Neuron (in vitro differentiated cells): Measurements from ENCODE around the gene FXN.
A peak's percentile ranks its signal among the peaks of the same experiment; 100 is the strongest.
"Not testable (repeated sequence)": the region's sequence is repeated elsewhere in the genome, so short reads cannot be mapped to it uniquely, and the experiment has no call there.

ENCODE experiments used
- H2AFZ ChIP-seq: one replicate; pipeline ENCODE4 v1.6.1; 2013; ENCODE audit warnings: low read depth, mild to moderate bottlenecking, inconsistent platforms, low read length, moderate library complexity
- H3K27me3 ChIP-seq: one replicate; pipeline ENCODE4 v1.6.1; 2013; ENCODE audit warnings: low read length; ENCODE audit not compliant: insufficient read depth
- H3K36me3 ChIP-seq: one replicate; pipeline ENCODE4 v1.6.1; 2013; ENCODE audit warnings: low read length; ENCODE audit not compliant: insufficient read depth
- H3K4me1 ChIP-seq: one replicate; pipeline ENCODE4 v1.6.1; 2013; ENCODE audit warnings: low read length; ENCODE audit not compliant: insufficient read depth
- H3K4me3 ChIP-seq: 2 replicates; pipeline ENCODE4 v1.5.1; 2013; ENCODE audit warnings: mild to moderate bottlenecking, low read length, moderate library complexity
- H3K9me3 ChIP-seq: one replicate; pipeline ENCODE4 v1.6.1; 2013; ENCODE audit warnings: low read length

The FXN gene

GRCh38 chr9:69034071-69034470 is 1.5 kb upstream of the FXN start:
- Histone ChIP-seq H3K36me3 (no peaks in the 10 kb centered on the region), H3K9me3 (peaks cover 2% of the 10 kb centered on the region), H2AFZ (no peak overlapping the region), H3K27me3 (no peaks in the 10 kb centered on the region), H3K4me1 (peaks cover 7% of the 10 kb centered on the region), H3K4me3 (no peak overlapping the region)

- H3K9me3 ChIP-seq = no peaks in the 10 kb centered on the region
- peak overlapping the region; percentile 94 for H2AFZ ChIP-seq
- H3K4me3 ChIP-seq = peak overlapping the region; percentile 75
- no peaks in the 10 kb centered on the region for H3K27me3 ChIP-seq
- no peaks in the 10 kb centered on the region for H3K36me3 ChIP-seq
- peaks cover 7% of the 10 kb centered on the region for H3K4me1 ChIP-seq
Measured at GRCh38 chr9:69036309-69036708, 757 bp downstream of the FXN start.

- peak overlapping the region; percentile 75 for H3K4me3 ChIP-seq
- no peaks in the 10 kb centered on the region for H3K9me3 ChIP-seq
- H3K36me3 ChIP-seq = no peaks in the 10 kb centered on the region
- peaks cover 7% of the 10 kb centered on the region for H3K4me1 ChIP-seq
- no peaks in the 10 kb centered on the region for H3K27me3 ChIP-seq
- no peak overlapping the region for H2AFZ ChIP-seq
Measured at GRCh38 chr9:69036799-69037198, 1.2 kb downstream of the FXN start.

GRCh38 chr9:69040646-69041045 is 5.1 kb downstream of the FXN start:
- Histone ChIP-seq H3K9me3 (no peaks in the 10 kb centered on the region), H3K4me1 (peaks cover 20% of the 10 kb centered on the region), H3K36me3 (no peaks in the 10 kb centered on the region), H2AFZ (no peak overlapping the region), H3K27me3 (no peaks in the 10 kb centered on the region), H3K4me3 (no peak overlapping the region)

- Histone ChIP-seq H2AFZ (no peak overlapping the region), H3K36me3 (peaks cover 11% of the 10 kb centered on the region), H3K27me3 (no peaks in the 10 kb centered on the region), H3K4me3 (no peak overlapping the region), H3K4me1 (peaks cover 15% of the 10 kb centered on the region), H3K9me3 (no peaks in the 10 kb centered on the region)
Measured at GRCh38 chr9:69044240-69045219, 9.0 kb downstream of the FXN start.

GRCh38 chr9:69045821-69046220 is 10.3 kb downstream of the FXN start:
- Histone ChIP-seq H3K36me3 (peaks cover 13% of the 10 kb centered on the region), H2AFZ (no peak overlapping the region), H3K27me3 (no peaks in the 10 kb centered on the region), H3K4me3 (no peak overlapping the region), H3K9me3 (no peaks in the 10 kb centered on the region), H3K4me1 (peaks cover 15% of the 10 kb centered on the region)

- H3K4me3 ChIP-seq = no peak overlapping the region
- H2AFZ ChIP-seq = no peak overlapping the region
- H3K9me3 ChIP-seq = no peaks in the 10 kb centered on the region
- no peaks in the 10 kb centered on the region for H3K27me3 ChIP-seq
- H3K4me1 ChIP-seq = peaks cover 15% of the 10 kb centered on the region
- H3K36me3 ChIP-seq = peaks cover 13% of the 10 kb centered on the region
Measured at GRCh38 chr9:69046723-69047122, 11.2 kb downstream of the FXN start.

GRCh38 chr9:69047371-69047770 is 11.8 kb downstream of the FXN start:
- Histone ChIP-seq H3K9me3 (no peaks in the 10 kb centered on the region), H3K4me1 (peaks cover 15% of the 10 kb centered on the region), H3K27me3 (no peaks in the 10 kb centered on the region), H3K4me3 (no peak overlapping the region), H3K36me3 (peaks cover 13% of the 10 kb centered on the region), H2AFZ (no peak overlapping the region)

- Histone ChIP-seq H3K27me3 (no peaks in the 10 kb centered on the region), H3K36me3 (peaks cover 13% of the 10 kb centered on the region), H3K9me3 (no peaks in the 10 kb centered on the region), H3K4me1 (peaks cover 13% of the 10 kb centered on the region), H2AFZ (no peak overlapping the region), H3K4me3 (no peak overlapping the region)
Measured at GRCh38 chr9:69049094-69049493, 13.5 kb downstream of the FXN start.

- not testable (repeated sequence) for H2AFZ ChIP-seq, H3K9me3 ChIP-seq, H3K27me3 ChIP-seq, H3K4me3 ChIP-seq, H3K4me1 ChIP-seq
- H3K36me3 ChIP-seq = peaks cover 16% of the 10 kb centered on the region
Measured at GRCh38 chr9:69050936-69051335, 15.4 kb downstream of the FXN start.

- H3K36me3 ChIP-seq = peaks cover 14% of the 10 kb centered on the region
- H2AFZ ChIP-seq = no peak overlapping the region
- H3K4me3 ChIP-seq = no peak overlapping the region
- no peaks in the 10 kb centered on the region for H3K4me1 ChIP-seq
- H3K27me3 ChIP-seq = no peaks in the 10 kb centered on the region
- H3K9me3 ChIP-seq = no peaks in the 10 kb centered on the region
Measured at GRCh38 chr9:69054989-69055388, 19.4 kb downstream of the FXN start.

- no peaks in the 10 kb centered on the region for H3K4me1 ChIP-seq
- no peaks in the 10 kb centered on the region for H3K9me3 ChIP-seq
- H2AFZ ChIP-seq = no peak overlapping the region
- H3K36me3 ChIP-seq = peaks cover 14% of the 10 kb centered on the region
- H3K27me3 ChIP-seq = no peaks in the 10 kb centered on the region
- H3K4me3 ChIP-seq = no peak overlapping the region
Measured at GRCh38 chr9:69056191-69056815, 20.8 kb downstream of the FXN start.

- no peaks in the 10 kb centered on the region for H3K9me3 ChIP-seq
- no peaks in the 10 kb centered on the region for H3K4me1 ChIP-seq
- no peaks in the 10 kb centered on the region for H3K27me3 ChIP-seq
- no peak overlapping the region for H2AFZ ChIP-seq
- no peak overlapping the region for H3K4me3 ChIP-seq
- H3K36me3 ChIP-seq = peaks cover 14% of the 10 kb centered on the region
Measured at GRCh38 chr9:69058101-69058500, 22.5 kb downstream of the FXN start.
